TTC549 (cell line): ENCODE data around the gene FUZ.

Source experiments
- FAIRE-seq: peaks from 2 replicates; lab custom pipeline; 2012; peaks lifted over from hg19 to GRCh38; lab: Jason Lieb, UNC

The FUZ gene

DNA sequence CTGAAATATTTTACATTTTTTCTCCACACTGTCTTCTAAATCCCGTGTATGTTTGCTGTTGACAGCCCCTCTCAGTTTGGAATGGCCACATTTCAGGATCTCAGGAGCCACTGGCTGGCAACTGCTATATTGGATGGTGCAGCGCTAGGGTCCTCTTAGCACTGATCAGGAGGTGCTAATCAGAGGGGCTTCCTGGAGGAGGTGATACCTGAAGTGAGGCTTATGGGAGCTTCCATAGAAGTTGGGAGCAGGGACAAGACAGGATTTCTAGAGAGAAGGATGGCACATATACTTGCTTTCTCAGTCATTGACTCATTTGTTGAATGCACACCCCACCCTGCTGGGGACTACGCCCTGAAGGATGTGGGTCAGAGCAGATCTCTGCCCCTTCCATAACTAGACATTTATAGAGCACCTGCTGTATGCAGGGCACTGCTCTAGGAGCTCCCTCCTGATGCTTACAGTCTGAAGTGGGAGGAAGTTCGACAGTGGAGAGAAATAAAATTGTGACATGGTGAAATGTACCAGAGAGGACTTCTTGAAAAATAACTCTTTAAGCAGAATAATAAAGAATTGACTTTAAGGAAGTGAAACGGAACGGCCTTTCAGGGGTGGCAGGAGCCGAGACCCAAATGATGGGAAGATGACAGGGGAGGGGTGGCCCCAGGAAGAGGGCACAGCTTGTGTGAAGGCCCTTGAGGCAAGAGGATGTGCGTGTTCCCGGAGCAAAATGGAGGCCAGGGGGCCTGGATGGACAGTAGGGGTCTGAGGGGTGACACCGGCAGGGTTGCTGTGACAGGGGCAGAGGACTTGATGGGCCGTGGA is 33.1 kb downstream of the FUZ start:
- no peak for FAIRE-seq

- no peak for FAIRE-seq
These were observed 36.7 kb downstream of the FUZ start for GRCh38 chr19:49776371-49776764.

DNA sequence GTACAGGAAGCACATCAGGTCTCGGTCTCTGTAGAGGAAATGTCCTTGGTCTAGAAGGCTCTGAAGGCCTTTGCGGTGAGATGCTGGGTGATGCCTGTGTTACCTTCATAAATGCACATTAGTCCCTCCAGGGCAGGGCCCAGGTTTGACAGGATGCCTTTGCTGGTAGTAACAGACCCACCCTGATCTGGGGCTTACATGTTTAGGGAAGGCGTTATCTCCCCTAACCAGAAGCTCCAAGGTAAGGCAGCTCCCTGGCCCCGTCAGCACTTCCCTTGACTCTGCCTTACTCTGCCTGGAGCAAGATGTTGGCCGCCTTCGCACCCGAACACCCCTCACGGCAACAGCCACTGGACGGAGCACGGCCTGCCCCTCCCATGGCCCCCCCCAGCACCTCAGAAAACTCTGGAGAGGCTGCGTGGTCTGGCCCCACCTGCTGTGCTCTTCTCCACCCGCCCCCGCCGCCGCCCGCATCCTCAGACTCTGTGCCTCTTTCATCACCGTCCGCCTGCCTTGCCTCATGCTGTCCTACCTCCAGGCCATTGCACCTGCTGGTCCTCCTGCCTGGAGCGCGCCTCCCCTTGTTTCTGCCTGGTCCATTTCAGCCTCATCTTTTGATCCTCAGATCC is 37.2 kb downstream of the FUZ start:
- no peak for FAIRE-seq

DNA sequence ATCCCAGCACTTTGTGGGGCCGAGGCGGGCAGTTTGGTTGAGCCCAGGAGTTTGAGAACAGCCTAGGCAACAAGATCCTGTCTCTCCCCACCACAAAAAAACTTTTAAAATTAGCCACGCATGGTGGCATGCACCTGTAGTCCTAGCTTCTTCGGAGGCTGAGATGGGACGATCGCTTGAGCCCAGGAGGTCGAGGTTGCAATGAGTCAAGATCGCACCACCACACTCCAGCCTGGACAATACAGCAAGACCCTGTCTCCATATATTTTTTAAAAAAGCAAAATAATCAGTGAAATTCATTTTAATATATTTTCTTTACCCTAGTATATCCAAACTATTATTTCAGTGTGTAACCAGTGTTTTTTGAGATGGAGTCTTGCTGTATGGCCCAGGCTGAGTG is 38.1 kb downstream of the FUZ start:
- no peak for FAIRE-seq

DNA sequence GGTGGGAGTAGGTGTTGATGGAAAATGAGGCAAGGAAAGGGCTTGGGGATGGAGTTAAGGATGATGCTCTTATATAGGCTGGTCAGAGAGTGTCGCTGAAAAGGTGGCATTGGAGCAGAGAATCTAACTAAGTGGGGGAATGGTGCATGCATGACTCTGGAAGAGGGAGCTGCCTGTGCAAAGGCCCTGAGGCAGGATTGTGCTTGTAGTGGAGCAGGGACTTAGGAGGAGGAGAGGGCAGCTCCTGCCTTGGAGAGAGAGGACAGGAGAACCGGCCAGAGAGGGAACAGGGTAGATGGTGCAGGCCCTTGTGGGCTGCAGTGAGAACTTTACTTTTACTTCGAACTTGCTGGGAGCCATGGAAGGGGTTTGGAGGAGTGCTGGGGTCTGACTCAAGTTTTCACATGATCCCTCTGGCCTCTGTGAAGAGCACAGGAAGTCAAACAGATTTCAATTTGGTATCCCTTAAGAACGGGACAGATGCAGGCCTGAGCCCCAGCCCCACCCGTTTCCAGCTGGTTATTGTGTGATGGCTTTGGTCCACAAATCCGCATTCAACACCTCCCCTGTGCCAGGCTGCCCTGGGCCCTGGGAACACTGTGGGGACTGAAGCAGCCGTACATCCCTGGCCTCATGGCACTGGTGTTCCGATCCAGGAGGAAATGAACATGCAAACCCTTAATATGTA is 39.3 kb downstream of the FUZ start:
- FAIRE-seq = no peak

- no peak for FAIRE-seq
These were observed 40.2 kb downstream of the FUZ start for GRCh38 chr19:49772850-49773432.

DNA sequence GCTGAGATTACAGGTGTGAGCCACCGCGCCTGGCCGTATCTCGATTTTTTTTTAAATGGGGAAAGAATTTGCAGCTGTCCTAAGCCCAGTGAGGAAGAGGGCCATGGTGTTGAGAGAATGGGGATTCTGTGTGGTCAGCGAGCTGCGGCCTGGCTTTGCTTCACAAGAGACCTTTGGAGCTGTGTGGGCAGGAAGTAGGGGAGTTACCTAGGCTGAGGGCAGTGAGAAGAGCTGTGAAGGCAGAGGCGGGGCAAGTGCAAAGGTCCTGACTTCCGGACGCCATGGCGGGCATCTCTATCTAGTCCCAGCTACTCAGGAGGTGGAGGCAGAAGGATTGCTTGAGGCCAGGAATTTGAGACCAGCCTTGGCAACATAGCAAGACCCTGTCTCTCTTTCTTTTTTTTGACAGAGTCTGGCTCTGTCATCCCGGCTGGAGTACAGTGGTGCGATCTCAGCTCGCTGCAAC is 41.4 kb downstream of the FUZ start:
- no peak for FAIRE-seq

DNA sequence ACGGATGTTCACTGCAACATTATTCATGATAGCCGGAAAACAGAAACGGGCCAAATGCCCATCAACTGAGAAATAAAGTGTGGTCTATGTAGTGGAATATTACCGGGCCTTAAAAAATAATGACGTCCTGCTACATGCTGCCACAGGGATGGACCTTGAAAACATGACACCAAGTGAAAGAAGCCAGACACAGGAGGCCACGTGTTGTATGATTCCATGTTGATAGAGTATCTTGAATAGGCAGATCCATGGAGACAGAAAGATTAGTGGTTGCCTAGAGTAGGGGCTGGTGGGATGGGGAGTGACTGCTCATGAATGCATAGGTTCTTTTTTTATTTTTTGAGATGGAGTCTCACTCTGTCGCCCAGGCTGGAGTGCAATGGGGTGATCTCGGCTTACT is 42.6 kb downstream of the FUZ start:
- FAIRE-seq = no peak

- no peak for FAIRE-seq
These were observed 45.0 kb downstream of the FUZ start for GRCh38 chr19:49767967-49768581.

GRCh38 chr19:49767381-49767780 is 45.7 kb downstream of the FUZ start:
- no peak for FAIRE-seq

DNA sequence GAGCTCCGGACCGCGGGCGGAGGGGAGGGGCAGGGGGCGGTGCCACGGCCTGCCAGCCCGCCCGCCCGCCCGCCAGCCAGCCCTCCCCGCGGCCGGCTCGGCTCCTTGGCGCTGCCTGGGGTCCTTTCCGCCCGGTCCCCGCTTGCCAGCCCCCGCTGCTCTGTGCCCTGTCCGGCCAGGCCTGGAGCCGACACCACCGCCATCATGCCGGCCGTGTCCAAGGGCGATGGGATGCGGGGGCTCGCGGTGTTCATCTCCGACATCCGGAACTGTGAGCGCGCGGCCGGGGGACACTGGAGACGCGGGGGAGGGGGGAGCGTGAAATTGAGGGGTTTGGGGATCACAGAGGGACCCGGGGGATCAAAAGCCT is 46.2 kb downstream of the FUZ start, which contains the start of gene AP2A1:
AP2A1 (plus strand) TSS at position 72 of the 370 bp plus-strand sequence; CDS start at position 205, 133 bp downstream.
- FAIRE-seq = no peak

DNA sequence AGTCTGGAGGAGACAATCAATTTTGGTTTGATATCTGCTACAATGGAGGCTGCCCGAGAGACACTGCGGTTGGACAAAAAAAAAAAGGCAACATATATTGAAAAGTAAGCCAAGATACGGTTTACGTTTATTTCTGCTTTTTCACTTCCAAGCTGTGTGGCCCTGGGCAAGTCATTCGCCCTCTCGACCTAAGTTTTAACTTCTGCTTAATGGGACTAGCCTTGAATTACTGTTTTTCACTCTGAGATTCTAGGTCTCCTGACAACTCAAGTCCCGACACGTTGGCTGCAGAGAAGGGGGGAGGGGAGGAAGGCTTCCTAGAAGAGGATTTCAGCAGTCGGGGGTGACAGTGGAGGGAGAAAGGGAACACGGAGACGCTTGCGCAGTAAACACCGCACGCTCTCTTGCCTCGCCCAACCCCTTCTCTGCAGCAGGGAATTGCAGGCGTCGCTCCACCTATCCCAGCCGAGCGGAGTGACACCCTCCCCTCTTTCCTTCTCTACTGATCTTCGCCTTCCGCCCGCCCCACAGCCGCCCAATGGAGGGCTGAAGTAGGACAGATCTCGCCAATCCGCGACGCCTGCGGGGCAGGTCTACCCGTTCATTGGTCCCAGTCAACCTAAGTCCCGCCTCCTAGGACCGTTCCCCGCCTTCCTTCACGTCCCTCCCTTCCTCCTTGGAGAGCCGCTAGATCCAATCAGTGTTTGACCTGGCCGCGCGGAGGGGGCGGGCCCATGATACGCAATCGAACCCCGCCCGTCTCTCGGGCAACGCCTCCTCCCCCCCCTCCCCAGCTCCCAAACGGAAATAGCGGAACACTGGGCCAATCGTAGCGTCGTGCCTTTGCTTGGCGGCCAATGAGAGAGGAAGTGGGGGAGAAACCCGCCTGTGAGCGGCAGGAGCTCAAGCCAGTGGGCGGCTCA is 46.8 kb downstream of the FUZ start:
- FAIRE-seq = peak; percentile 96

DNA sequence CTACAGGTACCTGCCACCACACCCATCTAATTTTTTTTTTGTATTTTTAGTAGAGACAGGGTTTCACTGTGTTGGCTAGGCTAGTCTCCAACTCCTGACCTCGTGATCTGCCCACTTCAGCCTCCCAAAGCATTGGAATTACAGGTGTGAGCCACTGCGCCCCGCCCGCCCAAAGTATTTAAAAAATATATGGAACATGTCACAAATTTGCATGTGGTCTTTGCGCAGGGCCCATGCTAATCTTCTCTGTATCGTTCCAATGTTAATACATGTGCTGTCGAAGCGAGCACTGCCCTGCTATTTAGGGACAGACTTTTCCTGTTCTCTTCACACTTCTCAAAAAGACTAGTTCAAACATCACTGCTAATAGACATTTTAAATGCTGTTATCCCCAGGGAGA is 48.8 kb downstream of the FUZ start:
- no peak for FAIRE-seq

GRCh38 chr19:49763230-49763629 is 49.9 kb downstream of the FUZ start, which contains the start of gene TSKS:
Gene TSKS (minus strand): TSS chr19:49763306. CDS start chr19:49763247, 59 bp downstream.
- FAIRE-seq = no peak

GRCh38 chr19:49761625-49762311 is 51.3 kb downstream of the FUZ start:
- FAIRE-seq = no peak

- no peak for FAIRE-seq
These were observed 51.9 kb downstream of the FUZ start for GRCh38 chr19:49761249-49761624.

- FAIRE-seq = no peak
These were observed 54.8 kb downstream of the FUZ start for GRCh38 chr19:49758292-49758691.
